ENCODE data around the gene IGHMBP2. TPM values are rescaled to one million over a fixed set of nuclear protein-coding genes. Genes with fewer than 3 reads are reported as not detected.
"Not testable (repeated sequence)": the region's sequence is repeated elsewhere in the genome, so short reads cannot be mapped to it uniquely, and the experiment has no call there.

IGHMBP2 gene
- total RNA-seq = 15.5 TPM

GRCh38 chr11:68903288-68904247, at the start of gene IGHMBP2, which contains the start of gene MRPL21:
TSS of gene IGHMBP2 (plus strand) at chr11:68903891. CDS start at chr11:68903953, 62 bp downstream.
TSS of gene MRPL21 (minus strand) at chr11:68903832. CDS start at chr11:68903810, 22 bp downstream.
- Histone ChIP-seq H3K4me3 (ENCODE audit: low read length) (peak within 1 kb of the TSS; percentile 74), H3K9me3 (ENCODE audit: low read depth, low read length) (no peaks in the 10 kb centered on the region), H3K27me3 (ENCODE audit: insufficient read depth, low read length) (no peaks in the 10 kb centered on the region), H3K4me1 (ENCODE audit: insufficient read depth, low read length) (peaks cover 27% of the 10 kb centered on the region)

- Histone ChIP-seq H3K27me3 (ENCODE audit: insufficient read depth, low read length) (peaks cover 15% of the 10 kb centered on the region), H3K4me3 (ENCODE audit: low read length) (peak overlapping the region; percentile 39), H3K4me1 (ENCODE audit: insufficient read depth, low read length) (peaks cover 19% of the 10 kb centered on the region)
Measured at GRCh38 chr11:68854273-68854958, 49.3 kb upstream of the IGHMBP2 start.

GRCh38 chr11:68855205-68855981, 48.3 kb upstream of the IGHMBP2 start:
- H3K4me3 ChIP-seq (ENCODE audit: low read length) = peak overlapping the region; percentile 39
- peaks cover 15% of the 10 kb centered on the region for H3K27me3 ChIP-seq (ENCODE audit: insufficient read depth, low read length)
- H3K9me3 ChIP-seq (ENCODE audit: low read depth, low read length) = no peaks in the 10 kb centered on the region

More at GRCh38 chr11:68854273-68854958, 49.3 kb upstream of the IGHMBP2 start:
- H3K9me3 ChIP-seq (ENCODE audit: low read depth, low read length) = no peaks in the 10 kb centered on the region

GRCh38 chr11:68856425-68857030, 47.2 kb upstream of the IGHMBP2 start:
- H3K9me3 ChIP-seq (ENCODE audit: low read depth, low read length); H3K4me3 ChIP-seq (ENCODE audit: low read length): not testable (repeated sequence)
- H3K4me1 ChIP-seq (ENCODE audit: insufficient read depth, low read length) = peaks cover 19% of the 10 kb centered on the region
- peaks cover 15% of the 10 kb centered on the region for H3K27me3 ChIP-seq (ENCODE audit: insufficient read depth, low read length)

More at GRCh38 chr11:68855205-68855981, 48.3 kb upstream of the IGHMBP2 start:
- H3K4me1 ChIP-seq (ENCODE audit: insufficient read depth, low read length) = peaks cover 19% of the 10 kb centered on the region

GRCh38 chr11:68857037-68857586, 46.6 kb upstream of the IGHMBP2 start:
- Histone ChIP-seq H3K4me3 (ENCODE audit: low read length) (no peak overlapping the region), H3K9me3 (ENCODE audit: low read depth, low read length) (no peaks in the 10 kb centered on the region), H3K27me3 (ENCODE audit: insufficient read depth, low read length) (peaks cover 15% of the 10 kb centered on the region), H3K4me1 (ENCODE audit: insufficient read depth, low read length) (peaks cover 19% of the 10 kb centered on the region)

GRCh38 chr11:68859123-68859522, 44.6 kb upstream of the IGHMBP2 start:
- no peaks in the 10 kb centered on the region for H3K9me3 ChIP-seq (ENCODE audit: low read depth, low read length)
- peaks cover 6% of the 10 kb centered on the region for H3K27me3 ChIP-seq (ENCODE audit: insufficient read depth, low read length)
- H3K4me1 ChIP-seq (ENCODE audit: insufficient read depth, low read length) = peaks cover 18% of the 10 kb centered on the region
- no peak overlapping the region for H3K4me3 ChIP-seq (ENCODE audit: low read length)

GRCh38 chr11:68862421-68862820, 41.3 kb upstream of the IGHMBP2 start:
- Histone ChIP-seq H3K9me3 (ENCODE audit: low read depth, low read length) (no peaks in the 10 kb centered on the region), H3K4me1 (ENCODE audit: insufficient read depth, low read length) (no peaks in the 10 kb centered on the region), H3K4me3 (ENCODE audit: low read length) (no peak overlapping the region), H3K27me3 (ENCODE audit: insufficient read depth, low read length) (no peaks in the 10 kb centered on the region)

- Histone ChIP-seq H3K27me3 (ENCODE audit: insufficient read depth, low read length) (no peaks in the 10 kb centered on the region), H3K4me3 (ENCODE audit: low read length) (no peak overlapping the region)
Measured at GRCh38 chr11:68863553-68864265, 40.0 kb upstream of the IGHMBP2 start.

GRCh38 chr11:68865241-68865640, 38.5 kb upstream of the IGHMBP2 start:
- H3K9me3 ChIP-seq (ENCODE audit: low read depth, low read length) = no peaks in the 10 kb centered on the region
- H3K27me3 ChIP-seq (ENCODE audit: insufficient read depth, low read length) = no peaks in the 10 kb centered on the region
- no peak overlapping the region for H3K4me3 ChIP-seq (ENCODE audit: low read length)
- peaks cover 11% of the 10 kb centered on the region for H3K4me1 ChIP-seq (ENCODE audit: insufficient read depth, low read length)

More at GRCh38 chr11:68863553-68864265, 40.0 kb upstream of the IGHMBP2 start:
- H3K9me3 ChIP-seq (ENCODE audit: low read depth, low read length) = no peaks in the 10 kb centered on the region
- no peaks in the 10 kb centered on the region for H3K4me1 ChIP-seq (ENCODE audit: insufficient read depth, low read length)

GRCh38 chr11:68867066-68867465, 36.6 kb upstream of the IGHMBP2 start:
- peaks cover 15% of the 10 kb centered on the region for H3K4me1 ChIP-seq (ENCODE audit: insufficient read depth, low read length)

GRCh38 chr11:68868221-68868835, 35.4 kb upstream of the IGHMBP2 start:
- Histone ChIP-seq H3K4me1 (ENCODE audit: insufficient read depth, low read length) (peaks cover 15% of the 10 kb centered on the region), H3K27me3 (ENCODE audit: insufficient read depth, low read length) (no peaks in the 10 kb centered on the region)

More at GRCh38 chr11:68867066-68867465, 36.6 kb upstream of the IGHMBP2 start:
- Histone ChIP-seq H3K4me3 (ENCODE audit: low read length) (no peak overlapping the region), H3K27me3 (ENCODE audit: insufficient read depth, low read length) (no peaks in the 10 kb centered on the region), H3K9me3 (ENCODE audit: low read depth, low read length) (no peaks in the 10 kb centered on the region)

GRCh38 chr11:68870470-68870869, 33.2 kb upstream of the IGHMBP2 start:
- H3K27me3 ChIP-seq (ENCODE audit: insufficient read depth, low read length) = no peaks in the 10 kb centered on the region
- H3K9me3 ChIP-seq (ENCODE audit: low read depth, low read length) = no peaks in the 10 kb centered on the region
- H3K4me3 ChIP-seq (ENCODE audit: low read length) = peak overlapping the region; percentile 23
- peaks cover 15% of the 10 kb centered on the region for H3K4me1 ChIP-seq (ENCODE audit: insufficient read depth, low read length)

More at GRCh38 chr11:68868221-68868835, 35.4 kb upstream of the IGHMBP2 start:
- no peaks in the 10 kb centered on the region for H3K9me3 ChIP-seq (ENCODE audit: low read depth, low read length)
- no peak overlapping the region for H3K4me3 ChIP-seq (ENCODE audit: low read length)

Measured in mononuclear cell (primary cell).